CD4-positive, alpha-beta T cell treated with Interleukin-17A for 1 hour (primary cell): ENCODE results near the gene GMDS.

Experiments used
- DNase-seq: peaks from one replicate; pipeline ENCODE4 v3.0.0-alpha.2; 2020

The GMDS gene

GRCh38 chr6:1786455-1787453, 458.7 kb downstream of the GMDS start:
- DNase-seq: no peak

- DNase-seq: no peak
These were observed 461.0 kb downstream of the GMDS start for GRCh38 chr6:1784422-1784884.

GRCh38 chr6:1781817-1782184, 463.6 kb downstream of the GMDS start:
- DNase-seq: no peak

GRCh38 chr6:1781152-1781816, 464.1 kb downstream of the GMDS start:
- DNase-seq: no peak

- DNase-seq: no peak
These were observed 465.0 kb downstream of the GMDS start for GRCh38 chr6:1780251-1780867.

- DNase-seq: no peak
These were observed 466.6 kb downstream of the GMDS start for GRCh38 chr6:1778686-1779235.

- DNase-seq: no peak
These were observed 467.3 kb downstream of the GMDS start for GRCh38 chr6:1777921-1778685.

- DNase-seq: no peak
These were observed 470.0 kb downstream of the GMDS start for GRCh38 chr6:1775441-1775840.

GRCh38 chr6:1774226-1774915, 471.0 kb downstream of the GMDS start:
- DNase-seq: no peak

GRCh38 chr6:1773700-1774099, 471.7 kb downstream of the GMDS start:
- DNase-seq: no peak

- no peak for DNase-seq
These were observed 474.3 kb downstream of the GMDS start for GRCh38 chr6:1770968-1771723.

- peak; percentile 30 for DNase-seq
These were observed 475.0 kb downstream of the GMDS start for GRCh38 chr6:1770435-1770843.

- no peak for DNase-seq
These were observed 477.7 kb downstream of the GMDS start for GRCh38 chr6:1767481-1768246.

GRCh38 chr6:1766654-1767053, 478.8 kb downstream of the GMDS start:
- no peak for DNase-seq

GRCh38 chr6:1765160-1765903, 480.1 kb downstream of the GMDS start:
- DNase-seq: no peak

GRCh38 chr6:1764397-1764987, 480.9 kb downstream of the GMDS start:
- no peak for DNase-seq

- no peak for DNase-seq
These were observed 482.0 kb downstream of the GMDS start for GRCh38 chr6:1763404-1763803.

GRCh38 chr6:1762203-1762602, 483.2 kb downstream of the GMDS start:
- DNase-seq: no peak

GRCh38 chr6:1761477-1761877, 483.9 kb downstream of the GMDS start:
- DNase-seq: no peak
